HepG2 (cell line): ENCODE results near the gene PTPMT1. TPM values are rescaled to one million over a fixed set of nuclear protein-coding genes. Genes with fewer than 3 reads are reported as not detected.

Experiments used
- ATAC-seq: fragments of 200-7000 bp; cut with Tn5 transposase; 3 replicates; pipeline ENCODE4 v1.9.1; 2020; ENCODE audit warnings: mild to moderate bottlenecking, moderate library complexity
- BruUV-seq: library from RNA; stranded (reverse); fragments of 400-500 nt; replicated peaks from 2 replicates; lab custom pipeline; 2021; lab: Mats Ljungman, UMichigan
- CTCF ChIA-PET: fragments of 300-600 bp; formaldehyde crosslinking; extraction: SDS; loops from one replicate; lab custom pipeline; 2021; ENCODE audit warnings: low total read pairs, inconsistent platforms, low intra/inter-chr PET ratio; lab: Yijun Ruan, JAX
- POLR2A ChIA-PET: fragments of 350-600 bp; sonication (Branson Sonifier 250); formaldehyde crosslinking; loops from one replicate; lab custom pipeline; 2020; ENCODE audit warnings: antibody characterized with exemption, inconsistent platforms; lab: Yijun Ruan, JAX
- DNase-seq: peaks from one replicate; pipeline ENCODE4 v3.0.0-alpha.2; 2015; ENCODE audit warnings: low spot score
- FAIRE-seq: peaks from 3 replicates; lab custom pipeline; 2011; peaks lifted over from hg19 to GRCh38; lab: Jason Lieb, UNC
- H2AFZ ChIP-seq: one replicate; pipeline ENCODE4 v1.6.1; 2011; ENCODE audit warnings: low read length, inconsistent platforms
- H3K27ac ChIP-seq: fragments of 300-600 bp; 3 replicates; pipeline ENCODE4 v1.8.0; 2011; ENCODE audit warnings: mixed run types, mild to moderate bottlenecking, mixed read lengths, low read length, inconsistent platforms; ENCODE audit not compliant: insufficient read depth; ENCODE audit errors: extremely low read length
- H3K27me3 ChIP-seq, 2 experiments: fragments of 200-600 bp in 1 of 2; 2 replicates in 1 of 2; 3 replicates in 1 of 2; pipeline versions ENCODE4 v1.6.0 to v1.8.0; 2011; ENCODE audit warnings: low read length in 2 of 2, mild to moderate bottlenecking in 2 of 2, moderate library complexity in 2 of 2, inconsistent platforms in 1 of 2; ENCODE audit not compliant: insufficient read depth in 2 of 2, control insufficient read depth in 1 of 2
- H3K36me3 ChIP-seq, 2 experiments: fragments of 200-600 bp in 1 of 2; replicated peaks in 1 of 2; 2 replicates in 1 of 2; 3 replicates in 1 of 2; pipeline versions ENCODE4 v1.5.1 to v1.8.0; 2011; ENCODE audit warnings: low read length in 2 of 2, inconsistent platforms in 1 of 2; ENCODE audit not compliant: insufficient read depth in 2 of 2, control insufficient read depth in 1 of 2
- H3K4me1 ChIP-seq: 2 replicates; pipeline ENCODE4 v1.5.1; 2012; ENCODE audit warnings: low read length, inconsistent platforms; ENCODE audit not compliant: insufficient read depth
- H3K4me2 ChIP-seq: 2 replicates; pipeline ENCODE4 v1.6.0; 2011; ENCODE audit warnings: low read depth, low read length, inconsistent platforms
- H3K4me3 ChIP-seq, 3 experiments: fragments of 200-600 bp in 1 of 3; sonication (generic), shearing (Covaris generic) in 1 of 3; replicated peaks in 1 of 3; 2 replicates each; pipeline ENCODE4 v1.5.1; 2011 to 2016; ENCODE audit warnings: low read length in 3 of 3, inconsistent platforms in 2 of 3, low read depth in 2 of 3, mild to moderate bottlenecking in 2 of 3, control low read depth in 1 of 3, mixed read lengths in 1 of 3; ENCODE audit not compliant: insufficient read depth in 1 of 3
- H3K79me2 ChIP-seq: one replicate; pipeline ENCODE4 v1.6.1; 2011; ENCODE audit warnings: low read length, inconsistent platforms; ENCODE audit not compliant: insufficient read depth
- H3K9ac ChIP-seq: 2 replicates; pipeline ENCODE4 v1.6.0; 2011; ENCODE audit warnings: mild to moderate bottlenecking, low read depth, low read length, inconsistent platforms; ENCODE audit not compliant: insufficient read depth
- H3K9me3 ChIP-seq: 2 replicates; pipeline ENCODE4 v1.5.1; 2012; ENCODE audit warnings: mild to moderate bottlenecking, low read length
- H4K20me1 ChIP-seq: 2 replicates; pipeline ENCODE4 v1.6.0; 2011; ENCODE audit warnings: inconsistent platforms, mild to moderate bottlenecking, low read length, moderate library complexity; ENCODE audit not compliant: insufficient read depth
- CBX1 ChIP-seq: IDR thresholded peaks from one replicate; pipeline ENCODE4 v1.6.1; 2016; ENCODE audit warnings: antibody characterized with exemption, low read depth
- FOXK2 ChIP-seq: fragments of 450-650 bp; IDR thresholded peaks from 2 replicates; pipeline ENCODE4 v1.6.1; 2016
- HOXA9 ChIP-seq: sonication (generic); formaldehyde crosslinking; IDR thresholded peaks from 2 replicates; pipeline ENCODE4 v1.8.1; 2022; ENCODE audit warnings: missing genetic modification reagents, mild to moderate bottlenecking, moderate library complexity, borderline replicate concordance
- LCORL ChIP-seq, 2 experiments: fragments of 450-650 bp in 1 of 2; sonication (generic) in 1 of 2; formaldehyde crosslinking in 1 of 2; IDR thresholded peaks; 2 replicates each; pipeline versions ENCODE4 v1.5.0 to v1.6.1; 2017 to 2020; ENCODE audit warnings: antibody characterized with exemption in 1 of 2, missing genetic modification reagents in 1 of 2
- REPIN1 ChIP-seq: sonication (generic); formaldehyde crosslinking; IDR thresholded peaks from 2 replicates; pipeline ENCODE4 v1.8.0; 2022; ENCODE audit warnings: missing genetic modification reagents, low read depth, mild to moderate bottlenecking, borderline replicate concordance
- SNRNP70 ChIP-seq: fragments of 200-400 bp; formaldehyde crosslinking; IDR thresholded peaks from 2 replicates; pipeline ENCODE4 v1.6.1; 2017; ENCODE audit warnings: mild to moderate bottlenecking, low read depth, low read length, moderate library complexity
- TBP ChIP-seq: sonication (generic); formaldehyde crosslinking; IDR thresholded peaks from 2 replicates; pipeline ENCODE4 v1.5.0; 2020; ENCODE audit warnings: missing genetic modification reagents
- ZNF263 ChIP-seq: sonication (generic); formaldehyde crosslinking; IDR thresholded peaks from 2 replicates; pipeline ENCODE4 v1.4.0; 2020; ENCODE audit warnings: missing genetic modification reagents
- ZNF280D ChIP-seq: sonication (generic); formaldehyde crosslinking; IDR thresholded peaks from 2 replicates; pipeline ENCODE4 v1.5.1; 2020; ENCODE audit warnings: mild to moderate bottlenecking, missing genetic modification reagents
- ZNF646 ChIP-seq: sonication (generic); formaldehyde crosslinking; IDR thresholded peaks from 2 replicates; pipeline ENCODE4 v1.9.0; 2021; ENCODE audit warnings: mild to moderate bottlenecking, missing genetic modification reagents
- ZNF768 ChIP-seq: sonication (generic); formaldehyde crosslinking; IDR thresholded peaks from 2 replicates; pipeline ENCODE4 v1.4.0; 2020; ENCODE audit warnings: missing genetic modification reagents
- WGBS: methylation state at CpG from one replicate; pipeline ENCODE4 v1.1.6; 2017; ENCODE audit warnings: low lambda C conversion rate; 5-methylcytosine and 5-hydroxymethylcytosine counted together
- in situ Hi-C: cut with HindIII; loops from 2 replicates; pipeline ENCODE4 v1.10.0; 2017; ENCODE audit warnings: low pct_unique_long_range_greater_than_20kb; ENCODE audit not compliant: extremely low pct_ligation_motif_present
- intact Hi-C: fragments of 100-400 bp; cut with micrococcal nuclease; formaldehyde crosslinking; loops from one replicate; pipeline ENCODE4 v1.10.0; 2022; ENCODE audit not compliant: unreplicated experiment
- polyA plus RNA-seq, 8 experiments: library from polyadenylated mRNA; depleted of rRNA in 3 of 8; stranded (reverse) in 7 of 8; unstranded in 1 of 8; fragments of >200 nt; fragmentation: Illumina TruSeq in 4 of 8; extraction: Trizol in 4 of 8; gene quantifications; 2 replicates each; pipeline versions ENCODE4 v1.2.1 to v1.2.3, GENCODE V29; 2011 to 2016; ENCODE audit warnings: low read depth in 4 of 8, missing spikeins in 1 of 8, mixed read lengths in 1 of 8; ENCODE audit not compliant: insufficient read depth in 1 of 8
- total RNA-seq, 5 experiments: library from RNA; depleted of rRNA; stranded (reverse); fragments of >200 nt; fragmentation: Illumina TruSeq; extraction: Trizol; gene quantifications; 2 replicates each; pipeline ENCODE4 v1.2.3, GENCODE V29; 2016; ENCODE audit warnings: low read depth in 1 of 5
- TF ChIP-seq, protein P1 (sequence below): sonication (generic); formaldehyde crosslinking; IDR thresholded peaks from 2 replicates; pipeline ENCODE4 v1.5.1; 2020; ENCODE audit warnings: missing genetic modification reagents, mild to moderate bottlenecking, borderline replicate concordance

PTPMT1 gene
- total and polyA plus RNA-seq, 2 of the 13 experiments (the other 11 are each of a cell fraction or from before 2014, with no cell fraction given) = 55.6 to 129 TPM

DNA sequence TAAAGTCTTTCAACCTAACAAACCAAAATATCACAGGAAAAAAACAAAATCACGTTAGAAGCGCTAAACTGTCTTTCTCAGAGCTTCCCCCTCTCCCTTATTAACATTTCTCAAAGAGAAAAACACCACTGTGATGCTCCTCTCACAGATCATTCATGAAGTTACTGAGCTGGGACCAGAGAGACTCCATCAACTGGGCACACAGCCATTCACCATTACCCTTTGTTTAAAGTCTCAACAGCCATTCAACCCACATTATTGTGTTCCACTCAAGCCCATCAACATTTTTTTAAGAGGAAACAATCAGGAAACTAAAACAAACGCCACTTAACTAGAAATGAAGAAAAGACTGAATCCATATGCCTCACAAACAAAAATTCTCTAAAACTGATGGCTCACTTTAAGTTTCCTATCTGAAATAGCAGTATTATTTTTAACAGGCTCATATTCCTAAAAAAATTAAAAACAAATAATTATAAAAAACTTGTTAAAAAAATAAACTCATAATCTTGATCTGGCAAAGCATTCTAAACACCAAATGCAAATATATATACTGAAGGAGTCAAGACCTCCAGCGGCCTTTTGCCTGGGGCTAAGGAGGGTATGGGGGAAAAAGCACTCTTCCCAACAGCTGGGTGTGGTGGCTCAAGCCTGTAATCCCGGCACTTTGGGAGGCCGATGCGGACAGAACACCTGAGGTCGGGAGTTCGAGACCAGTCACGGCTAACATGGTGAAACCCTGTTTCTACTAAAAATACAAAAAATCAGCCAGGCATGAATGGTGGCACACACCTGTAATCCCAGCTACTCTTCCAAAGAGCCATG lies 26.4 kb upstream of the PTPMT1 start:
- no peak overlapping the region for H3K4me3 ChIP-seq
- ATAC-seq = no peak
- in situ Hi-C loops = no loop called here
- POLR2A ChIA-PET = interaction anchor here (1.2 kb wide), 1 partner anchor 23 kb away, joined by 4 read pairs; no protein-coding TSS in a partner anchor
- no peak overlapping the region for H3K4me2 ChIP-seq
- H2AFZ ChIP-seq = no peak overlapping the region
- no peaks in the 10 kb centered on the region for H3K27me3 ChIP-seq
- H3K36me3 ChIP-seq = peaks cover 2 to 4% of the 10 kb centered on the region in 2 experiments; a peak in 3 of 5 replicates
- peaks cover 57% of the 10 kb centered on the region for H4K20me1 ChIP-seq
- FAIRE-seq = no peak
- no peak overlapping the region for H3K9ac ChIP-seq
- no peaks in the 10 kb centered on the region for H3K9me3 ChIP-seq
- CTCF ChIA-PET = no interaction called here
- 97% methylated on average over 10 of the region's 10 CpGs for WGBS
- no peak for DNase-seq
- no peak overlapping the region for H3K27ac ChIP-seq
- intact Hi-C loops = no loop called here
- BruUV-seq = no TSS peak
- H3K79me2 ChIP-seq = peaks cover 93% of the 10 kb centered on the region
- peaks cover under 1% of the 10 kb centered on the region; the same call in 1 of the 2 replicates for H3K4me1 ChIP-seq
- no peak for TF ChIP-seq HOXA9 (CRISPR knock-in tag)
- no peak for TF ChIP-seq CBX1
- TF ChIP-seq ZNF280D (CRISPR knock-in tag) = no peak
- no peak for TF ChIP-seq ZNF263 (CRISPR knock-in tag)
- no peak for TF ChIP-seq ZNF768 (CRISPR knock-in tag)
- TF ChIP-seq REPIN1 (CRISPR knock-in tag) = no peak
- no peak for TF ChIP-seq LCORL (IDR thresholded peaks at IDR 0.05)
- TF ChIP-seq LCORL (CRISPR knock-in tag; IDR thresholded peaks at IDR 0.05) = no peak
- TF ChIP-seq FOXK2 = no peak
- TF ChIP-seq, protein P1, sequence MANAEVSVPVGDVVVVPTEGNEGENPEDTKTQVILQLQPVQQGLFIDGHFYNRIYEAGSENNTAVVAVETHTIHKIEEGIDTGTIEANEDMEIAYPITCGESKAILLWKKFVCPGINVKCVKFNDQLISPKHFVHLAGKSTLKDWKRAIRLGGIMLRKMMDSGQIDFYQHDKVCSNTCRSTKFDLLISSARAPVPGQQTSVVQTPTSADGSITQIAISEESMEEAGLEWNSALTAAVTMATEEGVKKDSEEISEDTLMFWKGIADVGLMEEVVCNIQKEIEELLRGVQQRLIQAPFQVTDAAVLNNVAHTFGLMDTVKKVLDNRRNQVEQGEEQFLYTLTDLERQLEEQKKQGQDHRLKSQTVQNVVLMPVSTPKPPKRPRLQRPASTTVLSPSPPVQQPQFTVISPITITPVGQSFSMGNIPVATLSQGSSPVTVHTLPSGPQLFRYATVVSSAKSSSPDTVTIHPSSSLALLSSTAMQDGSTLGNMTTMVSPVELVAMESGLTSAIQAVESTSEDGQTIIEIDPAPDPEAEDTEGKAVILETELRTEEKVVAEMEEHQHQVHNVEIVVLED (CRISPR knock-in tag) = no peak
- no peak for TF ChIP-seq ZNF646 (CRISPR knock-in tag)
- TF ChIP-seq TBP = no peak
- no peak for TF ChIP-seq SNRNP70
